ENCODE measurements around the gene RABGGTA. TPM values are rescaled to one million over a fixed set of nuclear protein-coding genes. Genes with fewer than 3 reads are reported as not detected.

Gene RABGGTA
- polyA plus RNA-seq, 2 of the 4 experiments (the other 2 are of a cell fraction): 18.6 to 21.9 TPM

DNA sequence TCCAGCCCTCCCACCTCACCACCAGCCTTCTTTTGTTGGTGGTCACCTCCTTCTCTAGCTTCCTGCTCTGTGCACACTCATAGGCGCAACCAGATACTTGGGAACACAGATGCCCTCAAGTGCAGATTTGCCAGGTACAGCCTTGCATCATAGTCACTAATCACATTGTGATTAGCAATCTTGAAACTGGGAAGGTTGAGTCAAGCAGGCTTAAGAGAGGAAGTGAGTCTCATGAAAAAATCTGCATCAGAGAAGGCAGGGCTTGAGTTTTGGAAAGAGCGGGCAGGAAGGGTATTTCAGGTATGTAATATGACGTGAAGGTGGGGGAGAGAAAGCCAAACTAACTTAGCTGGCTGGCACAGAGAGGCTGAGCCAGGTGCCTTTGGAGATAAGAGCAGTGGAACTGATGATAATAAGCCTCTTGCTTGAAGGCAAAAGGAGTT lies 2.7 kb upstream of the RABGGTA start (continued):
- TF ChIP-seq, protein P1, sequence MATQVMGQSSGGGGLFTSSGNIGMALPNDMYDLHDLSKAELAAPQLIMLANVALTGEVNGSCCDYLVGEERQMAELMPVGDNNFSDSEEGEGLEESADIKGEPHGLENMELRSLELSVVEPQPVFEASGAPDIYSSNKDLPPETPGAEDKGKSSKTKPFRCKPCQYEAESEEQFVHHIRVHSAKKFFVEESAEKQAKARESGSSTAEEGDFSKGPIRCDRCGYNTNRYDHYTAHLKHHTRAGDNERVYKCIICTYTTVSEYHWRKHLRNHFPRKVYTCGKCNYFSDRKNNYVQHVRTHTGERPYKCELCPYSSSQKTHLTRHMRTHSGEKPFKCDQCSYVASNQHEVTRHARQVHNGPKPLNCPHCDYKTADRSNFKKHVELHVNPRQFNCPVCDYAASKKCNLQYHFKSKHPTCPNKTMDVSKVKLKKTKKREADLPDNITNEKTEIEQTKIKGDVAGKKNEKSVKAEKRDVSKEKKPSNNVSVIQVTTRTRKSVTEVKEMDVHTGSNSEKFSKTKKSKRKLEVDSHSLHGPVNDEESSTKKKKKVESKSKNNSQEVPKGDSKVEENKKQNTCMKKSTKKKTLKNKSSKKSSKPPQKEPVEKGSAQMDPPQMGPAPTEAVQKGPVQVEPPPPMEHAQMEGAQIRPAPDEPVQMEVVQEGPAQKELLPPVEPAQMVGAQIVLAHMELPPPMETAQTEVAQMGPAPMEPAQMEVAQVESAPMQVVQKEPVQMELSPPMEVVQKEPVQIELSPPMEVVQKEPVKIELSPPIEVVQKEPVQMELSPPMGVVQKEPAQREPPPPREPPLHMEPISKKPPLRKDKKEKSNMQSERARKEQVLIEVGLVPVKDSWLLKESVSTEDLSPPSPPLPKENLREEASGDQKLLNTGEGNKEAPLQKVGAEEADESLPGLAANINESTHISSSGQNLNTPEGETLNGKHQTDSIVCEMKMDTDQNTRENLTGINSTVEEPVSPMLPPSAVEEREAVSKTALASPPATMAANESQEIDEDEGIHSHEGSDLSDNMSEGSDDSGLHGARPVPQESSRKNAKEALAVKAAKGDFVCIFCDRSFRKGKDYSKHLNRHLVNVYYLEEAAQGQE (IDR thresholded peaks at IDR 0.05): no peak
- TF ChIP-seq MYC (IDR thresholded peaks at IDR 0.05; ENCODE audit: borderline replicate concordance, low read length): no peak
- no peak for TF ChIP-seq ELK1 (IDR thresholded peaks at IDR 0.05; ENCODE audit: low read depth, low read length)
- TF ChIP-seq PHF8 (IDR thresholded peaks at IDR 0.05; ENCODE audit: borderline replicate concordance, low read depth): no peak

DNA sequence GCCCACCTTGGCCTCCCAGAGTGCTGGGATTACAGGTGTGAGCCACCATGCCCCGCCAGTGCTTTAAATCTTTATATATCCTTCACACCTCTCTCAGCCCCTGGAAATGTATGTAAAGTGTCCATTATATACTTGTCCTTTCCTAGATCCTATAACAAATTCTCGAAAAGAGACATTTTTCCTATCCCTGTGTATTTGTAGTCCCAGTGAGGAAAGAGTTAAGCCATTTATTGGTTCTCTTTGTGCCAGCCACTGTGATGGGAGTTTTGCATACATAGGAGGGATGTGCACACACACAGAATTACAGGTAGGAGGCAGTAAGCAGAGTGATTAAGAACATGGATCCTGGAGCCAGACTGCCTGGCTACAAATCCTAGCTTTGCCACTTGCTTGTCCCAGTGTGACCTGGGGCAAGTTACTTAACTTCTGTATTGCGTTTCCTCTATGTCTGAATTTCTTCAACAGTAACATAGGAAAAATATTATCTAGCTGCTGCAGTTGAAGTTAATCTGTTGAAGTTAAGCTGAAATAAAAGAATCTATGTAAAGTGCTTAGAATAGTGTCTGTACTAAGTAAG lies 2.1 kb upstream of the RABGGTA start:
- no peak overlapping the region for H3K4me2 ChIP-seq
- no peak overlapping the region for H3K4me3 ChIP-seq
- H3K4me1 ChIP-seq: 0 out of 3 replicates have a peak, but pooled peaks cover 5% of the 10 kb centered on the region
- ChIA-PET CTCF (interaction anchor here (1.1 to 34.0 kb wide), 4 partner anchors 8 to 58 kb away, joined by 3 to 469 read pairs (median 44); partner anchors contain the start of genes CIDEB, DHRS1, LTB4R and LTB4R2), POLR2A (interaction anchor here (1.4 kb wide), 1 partner anchor 31 kb away, joined by 8 read pairs; the partner anchor contains the start of gene TINF2)
- no peak overlapping the region for H3K27ac ChIP-seq
- 79% methylated on average over 3 of the region's 3 CpGs for WGBS (ENCODE audit: missing lambda C conversion rate)
- no peak for FAIRE-seq
- peak; percentile 32 to 43 for DNase-seq (ENCODE audit: low read depth in 1 of 2, low spot score in 1 of 2)
- H3K9me3 ChIP-seq: no peaks in the 10 kb centered on the region
- TF ChIP-seq, protein P2, sequence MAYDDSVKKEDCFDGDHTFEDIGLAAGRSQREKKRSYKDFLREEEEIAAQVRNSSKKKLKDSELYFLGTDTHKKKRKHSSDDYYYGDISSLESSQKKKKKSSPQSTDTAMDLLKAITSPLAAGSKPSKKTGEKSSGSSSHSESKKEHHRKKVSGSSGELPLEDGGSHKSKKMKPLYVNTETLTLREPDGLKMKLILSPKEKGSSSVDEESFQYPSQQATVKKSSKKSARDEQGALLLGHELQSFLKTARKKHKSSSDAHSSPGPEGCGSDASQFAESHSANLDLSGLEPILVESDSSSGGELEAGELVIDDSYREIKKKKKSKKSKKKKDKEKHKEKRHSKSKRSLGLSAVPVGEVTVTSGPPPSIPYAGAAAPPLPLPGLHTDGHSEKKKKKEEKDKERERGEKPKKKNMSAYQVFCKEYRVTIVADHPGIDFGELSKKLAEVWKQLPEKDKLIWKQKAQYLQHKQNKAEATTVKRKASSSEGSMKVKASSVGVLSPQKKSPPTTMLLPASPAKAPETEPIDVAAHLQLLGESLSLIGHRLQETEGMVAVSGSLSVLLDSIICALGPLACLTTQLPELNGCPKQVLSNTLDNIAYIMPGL (CRISPR knock-in tag; IDR thresholded peaks at IDR 0.05; ENCODE audit: borderline replicate concordance): no peak
- no peak for TF ChIP-seq FOSB (CRISPR knock-in tag; IDR thresholded peaks at IDR 0.05)
- ATAC-seq: no peak

- Histone ChIP-seq H3K4me3 (no peak overlapping the region), H3K4me1 (0 out of 3 replicates have a peak, but pooled peaks cover 5% of the 10 kb centered on the region), H3K27ac (no peak overlapping the region), H3K9me3 (no peaks in the 10 kb centered on the region), H3K4me2 (peak overlapping the region; percentile 85; the same call in 2 of the 3 replicates)
- 86% methylated on average over 2 of the region's 2 CpGs for WGBS (ENCODE audit: missing lambda C conversion rate)
- ChIA-PET CTCF (interaction anchor here (1.5 to 34.0 kb wide), 8 partner anchors 10 to 165 kb away, joined by 4 to 469 read pairs (median 8); partner anchors contain the start of genes CIDEB, DHRS1, LTB4R and LTB4R2), POLR2A (interaction anchor here (1.3 kb wide), 1 partner anchor 77 kb away, joined by 5 read pairs; the partner anchor contains the start of gene TM9SF1)
- FAIRE-seq (no peak), ATAC-seq (no peak), DNase-seq (ENCODE audit: low read depth in 1 of 2, low spot score in 1 of 2) (no peak)
- TF ChIP-seq GATA3 (IDR thresholded peaks at IDR 0.05; ENCODE audit: borderline replicate concordance) (no peak), RARB (CRISPR knock-in tag; IDR thresholded peaks at IDR 0.05) (no peak), CBX8 (IDR thresholded peaks at IDR 0.05) (no peak), ZSCAN20 (CRISPR knock-in tag; IDR thresholded peaks at IDR 0.05) (no peak), MAFK (IDR thresholded peaks at IDR 0.05; ENCODE audit: partially characterized antibody) (peak; percentile 85), E2F6 (IDR thresholded peaks at IDR 0.05; ENCODE audit: borderline replicate concordance, low read depth) (no peak)
Observed at GRCh38 chr14:24272467-24272866, 1.1 kb upstream of the RABGGTA start.
